ENCODE data around the gene BPIFA1. TPM values are rescaled to one million over a fixed set of nuclear protein-coding genes. Genes with fewer than 3 reads are reported as not detected.

Gene BPIFA1
- total and polyA plus RNA-seq, 2 experiments from 2014 or later: not detected

GRCh38 chr20:33282196-33282934 lies 46.6 kb downstream of the BPIFA1 start:
- peaks cover 11% of the 10 kb centered on the region for H3K27me3 Mint-ChIP-seq (ENCODE audit: insufficient read depth, low read depth, poor library complexity)
- H3K4me1 Mint-ChIP-seq: peaks cover 18% of the 10 kb centered on the region
- no peak overlapping the region for H3K27ac ChIP-seq (ENCODE audit: low read depth)
- no peaks in the 10 kb centered on the region for H3K36me3 ChIP-seq (ENCODE audit: insufficient read depth)
- H3K27ac Mint-ChIP-seq: no peak overlapping the region
- H3K4me1 ChIP-seq (ENCODE audit: insufficient read depth): 0 out of 2 replicates have a peak, but pooled peaks cover 8% of the 10 kb centered on the region
- no peak overlapping the region for H3K4me3 Mint-ChIP-seq
- no peak for TF ChIP-seq ETS1 (IDR thresholded peaks at IDR 0.05)
- no peak for TF ChIP-seq JUNB (IDR thresholded peaks at IDR 0.05; ENCODE audit: unreplicated experiment)
- TF ChIP-seq EZH2 (IDR thresholded peaks at IDR 0.05; ENCODE audit: low read depth, unreplicated experiment): no peak
- no peak for TF ChIP-seq EZH2phosphoT487 (IDR thresholded peaks at IDR 0.05; ENCODE audit: unreplicated experiment)
- TF ChIP-seq CREB1 (CRISPR knock-in tag; IDR thresholded peaks at IDR 0.05; ENCODE audit: low read depth): no peak
- no peak for TF ChIP-seq NANOG (IDR thresholded peaks at IDR 0.05; ENCODE audit: borderline replicate concordance)
- no peak for TF ChIP-seq POLR2AphosphoS5 (IDR thresholded peaks at IDR 0.05; ENCODE audit: low read depth)
- no peak for TF ChIP-seq CTCF (conservative IDR thresholded peaks at IDR 0.05; ENCODE audit: low read depth in 2 of 2)
- no peak for TF ChIP-seq ZNF462 (CRISPR knock-in tag; IDR thresholded peaks at IDR 0.05)
- TF ChIP-seq REST (IDR thresholded peaks at IDR 0.05; ENCODE audit: unreplicated experiment): no peak
- no peak for TF ChIP-seq ZNF331 (CRISPR knock-in tag; IDR thresholded peaks at IDR 0.05; ENCODE audit: low read depth)
- no peaks in the 10 kb centered on the region for H3K36me3 Mint-ChIP-seq (ENCODE audit: low read depth)
- H3K79me2 ChIP-seq (replicated peaks; ENCODE audit: insufficient read depth): no peaks in the 10 kb centered on the region
- no peak overlapping the region for H2AFZ ChIP-seq
- H3K9me2 ChIP-seq (ENCODE audit: insufficient read depth): no peaks in the 10 kb centered on the region
- no peak for DNase-seq (ENCODE audit: low spot score)
- no peaks in the 10 kb centered on the region for H3F3A ChIP-seq (replicated peaks; ENCODE audit: low read depth)
- no peaks in the 10 kb centered on the region for H3K9me3 Mint-ChIP-seq
- H3K27me3 ChIP-seq (ENCODE audit: insufficient read depth): no peaks in the 10 kb centered on the region
- no peak for ATAC-seq
- no peak overlapping the region for H3K4me3 ChIP-seq
- no peak overlapping the region for H3K4me2 ChIP-seq
- no peaks in the 10 kb centered on the region for H4K20me1 ChIP-seq (replicated peaks; ENCODE audit: insufficient read depth)

All from GM23338 (cell line).